ENCODE data around the gene FASTKD1. TPM values are rescaled to one million over a fixed set of nuclear protein-coding genes. Genes with fewer than 3 reads are reported as not detected.

FASTKD1 gene
- total RNA-seq, 1 experiment from 2014 or later = 37.6 TPM

DNA sequence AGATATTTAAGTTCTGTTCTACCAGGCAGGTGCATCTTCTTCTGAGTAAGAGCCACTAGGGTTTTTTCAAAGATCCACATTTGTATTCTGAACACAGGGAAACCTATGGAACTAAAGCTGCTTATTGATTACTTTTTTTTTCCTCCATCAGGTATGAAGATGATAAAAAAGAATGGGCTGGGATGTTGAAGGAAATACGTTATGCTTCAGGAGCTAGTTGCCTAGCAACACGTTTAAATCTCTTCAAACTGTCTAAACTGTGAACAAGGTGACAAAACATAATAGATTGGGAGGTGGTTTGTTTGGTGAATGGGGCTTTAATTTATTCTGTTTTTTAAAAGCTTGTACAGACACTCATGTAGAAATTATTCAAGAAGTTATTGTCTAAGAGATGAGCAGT is 48.2 kb downstream of the FASTKD1 start:
- intact Hi-C loops (cut with micrococcal nuclease) = no loop called here
- no TSS peak for BruUV-seq (replicated peaks)
- ATAC-seq (no peak), DNase-seq (ENCODE audit: low read depth, low spot score) (no peak)
- Histone ChIP-seq H4K20me1 (ENCODE audit: insufficient read depth) (no peaks in the 10 kb centered on the region), H3K4me2 (ENCODE audit: low read length) (no peak overlapping the region), H3K27me3 (ENCODE audit: insufficient read depth, low read length) (no peaks in the 10 kb centered on the region), H3K9me3 (ENCODE audit: control insufficient read depth in 1 of 2, insufficient read depth in 1 of 2, low read depth in 1 of 2, low read length in 2 of 2) (no peaks in the 10 kb centered on the region), H3K4me1 (ENCODE audit: control insufficient read depth in 1 of 2, insufficient read depth in 2 of 2, low read length in 2 of 2) (no peaks in the 10 kb centered on the region), H2AFZ (ENCODE audit: low read depth, low read length, poor library complexity, severe bottlenecking) (no peak overlapping the region), H3K9me2 (ENCODE audit: insufficient read depth) (no peaks in the 10 kb centered on the region), H3K79me2 (ENCODE audit: insufficient read depth, low read length) (no peaks in the 10 kb centered on the region), H3K36me3 (ENCODE audit: control insufficient read depth in 1 of 2, insufficient read depth in 2 of 2, low read length in 2 of 2) (peaks cover 0 to 5% of the 10 kb centered on the region in 2 experiments; a peak in 1 of 4 replicates), H3K27ac (ENCODE audit: low read depth, low read length) (no peak overlapping the region), H3K4me3 (replicated peaks in 1 of 2; ENCODE audit: low read depth in 1 of 2, low read length in 2 of 2) (no peak overlapping the region), H3K9ac (ENCODE audit: low read length) (no peak overlapping the region)
- RAD21 ChIA-PET (ENCODE audit: low non-redundant PET in 1 of 2, low total read pairs in 2 of 2, uncharacterized antibody in 2 of 2, unreplicated experiment in 2 of 2) = no interaction called here
- TF ChIP-seq FOSL1 (IDR thresholded peaks at IDR 0.05; ENCODE audit: low read depth) (no peak), RAD21 (IDR thresholded peaks at IDR 0.05; ENCODE audit: low read depth) (no peak), ZFX (IDR thresholded peaks at IDR 0.05) (no peak), TCF7L2 (IDR thresholded peaks at IDR 0.05; ENCODE audit: borderline replicate concordance, extremely low read depth, insufficient read depth, insufficient read length) (no peak), CEBPB (IDR thresholded peaks at IDR 0.05; ENCODE audit: low read depth) (no peak), EZH2 (IDR thresholded peaks at IDR 0.05) (no peak), JUND (IDR thresholded peaks at IDR 0.05) (no peak), EZH2phosphoT487 (IDR thresholded peaks at IDR 0.05; ENCODE audit: borderline replicate concordance) (no peak), ELF1 (IDR thresholded peaks at IDR 0.05; ENCODE audit: borderline replicate concordance, low read depth) (no peak), SP1 (IDR thresholded peaks at IDR 0.05; ENCODE audit: low read depth) (no peak), ZNF274 (IDR thresholded peaks at IDR 0.05; ENCODE audit: low read depth, low read length) (no peak), CBX3 (IDR thresholded peaks at IDR 0.05; ENCODE audit: low read depth) (no peak), ATF3 (IDR thresholded peaks at IDR 0.05) (no peak), SRF (IDR thresholded peaks at IDR 0.05; ENCODE audit: low read depth) (no peak), EGR1 (IDR thresholded peaks at IDR 0.05; ENCODE audit: low read depth) (no peak), POLR2A (IDR thresholded peaks at IDR 0.05; ENCODE audit: borderline replicate concordance, extremely low read depth, insufficient read depth, insufficient read length) (no peak), YY1 (IDR thresholded peaks at IDR 0.05; ENCODE audit: extremely low read depth, insufficient replicate concordance, low read depth, low read length) (no peak), MAX (IDR thresholded peaks at IDR 0.05) (no peak)
- TF ChIP-seq, protein P1, sequence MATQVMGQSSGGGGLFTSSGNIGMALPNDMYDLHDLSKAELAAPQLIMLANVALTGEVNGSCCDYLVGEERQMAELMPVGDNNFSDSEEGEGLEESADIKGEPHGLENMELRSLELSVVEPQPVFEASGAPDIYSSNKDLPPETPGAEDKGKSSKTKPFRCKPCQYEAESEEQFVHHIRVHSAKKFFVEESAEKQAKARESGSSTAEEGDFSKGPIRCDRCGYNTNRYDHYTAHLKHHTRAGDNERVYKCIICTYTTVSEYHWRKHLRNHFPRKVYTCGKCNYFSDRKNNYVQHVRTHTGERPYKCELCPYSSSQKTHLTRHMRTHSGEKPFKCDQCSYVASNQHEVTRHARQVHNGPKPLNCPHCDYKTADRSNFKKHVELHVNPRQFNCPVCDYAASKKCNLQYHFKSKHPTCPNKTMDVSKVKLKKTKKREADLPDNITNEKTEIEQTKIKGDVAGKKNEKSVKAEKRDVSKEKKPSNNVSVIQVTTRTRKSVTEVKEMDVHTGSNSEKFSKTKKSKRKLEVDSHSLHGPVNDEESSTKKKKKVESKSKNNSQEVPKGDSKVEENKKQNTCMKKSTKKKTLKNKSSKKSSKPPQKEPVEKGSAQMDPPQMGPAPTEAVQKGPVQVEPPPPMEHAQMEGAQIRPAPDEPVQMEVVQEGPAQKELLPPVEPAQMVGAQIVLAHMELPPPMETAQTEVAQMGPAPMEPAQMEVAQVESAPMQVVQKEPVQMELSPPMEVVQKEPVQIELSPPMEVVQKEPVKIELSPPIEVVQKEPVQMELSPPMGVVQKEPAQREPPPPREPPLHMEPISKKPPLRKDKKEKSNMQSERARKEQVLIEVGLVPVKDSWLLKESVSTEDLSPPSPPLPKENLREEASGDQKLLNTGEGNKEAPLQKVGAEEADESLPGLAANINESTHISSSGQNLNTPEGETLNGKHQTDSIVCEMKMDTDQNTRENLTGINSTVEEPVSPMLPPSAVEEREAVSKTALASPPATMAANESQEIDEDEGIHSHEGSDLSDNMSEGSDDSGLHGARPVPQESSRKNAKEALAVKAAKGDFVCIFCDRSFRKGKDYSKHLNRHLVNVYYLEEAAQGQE (IDR thresholded peaks at IDR 0.05; ENCODE audit: low read depth) = no peak
- POLR2A ChIA-PET = no interaction called here
- CTCF ChIA-PET = no interaction called here

Data from HCT116 (cell line).